GM18867 (cell line): Measurements from ENCODE around the gene STEAP4.
A peak's percentile ranks its signal among the peaks of the same experiment; 100 is the strongest.

Experiments
- ATAC-seq: cut with Tn5 transposase; IDR thresholded peaks from one replicate; pipeline ENCODE4 v1.9.1; 2021; ENCODE audit warnings: mild to moderate bottlenecking, moderate library complexity; ENCODE audit not compliant: unreplicated experiment

STEAP4 gene

GRCh38 chr7:88306590-88307048 is at the start of gene STEAP4:
Gene STEAP4, minus strand, starts transcription at chr7:88306894. Its CDS starts 22,625 bp downstream, at chr7:88284269.
- ATAC-seq, result no peak

DNA sequence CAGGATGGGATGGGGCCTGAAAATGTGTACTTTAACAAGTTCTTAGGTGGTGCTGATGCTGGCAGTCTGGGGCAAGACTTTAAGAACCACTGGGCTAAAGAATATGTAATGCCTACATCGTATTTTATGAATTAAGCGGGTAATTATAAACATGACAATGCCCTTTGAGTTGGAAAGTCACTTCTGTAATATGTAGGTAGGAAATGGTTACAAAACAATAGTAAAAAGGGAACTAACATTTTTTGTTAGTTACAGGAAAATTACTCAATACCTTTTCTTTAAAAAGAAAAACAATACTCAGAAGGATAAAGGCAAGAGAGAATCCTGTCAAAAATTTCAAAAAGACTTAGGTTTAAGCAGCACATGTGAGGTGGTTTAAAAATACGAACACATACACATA is 48.3 kb upstream of the STEAP4 start:
- ATAC-seq, result no peak

GRCh38 chr7:88350118-88350517 is 43.4 kb upstream of the STEAP4 start:
- ATAC-seq, result no peak

GRCh38 chr7:88347517-88347916 is 40.8 kb upstream of the STEAP4 start:
- ATAC-seq, result no peak

DNA sequence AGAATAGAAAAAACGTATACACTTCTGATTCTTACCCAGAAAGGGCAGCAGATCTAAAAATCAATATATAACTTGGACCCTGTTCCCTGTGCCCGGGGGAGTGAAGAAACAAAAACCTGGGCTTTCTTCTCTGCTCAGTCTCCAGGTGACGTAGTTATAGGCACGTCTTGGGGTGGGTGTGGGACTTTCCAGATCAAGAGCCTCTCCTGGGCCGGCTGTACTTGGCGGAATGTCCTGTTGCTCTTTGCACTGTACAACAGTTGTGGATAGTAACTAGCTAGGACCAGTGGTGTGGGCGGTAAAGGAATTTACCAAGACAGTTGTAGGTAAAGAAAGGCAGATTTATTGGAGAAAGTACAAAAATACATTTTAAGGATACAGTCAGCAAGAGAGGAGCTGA is 40.4 kb upstream of the STEAP4 start:
- ATAC-seq, result no peak

DNA sequence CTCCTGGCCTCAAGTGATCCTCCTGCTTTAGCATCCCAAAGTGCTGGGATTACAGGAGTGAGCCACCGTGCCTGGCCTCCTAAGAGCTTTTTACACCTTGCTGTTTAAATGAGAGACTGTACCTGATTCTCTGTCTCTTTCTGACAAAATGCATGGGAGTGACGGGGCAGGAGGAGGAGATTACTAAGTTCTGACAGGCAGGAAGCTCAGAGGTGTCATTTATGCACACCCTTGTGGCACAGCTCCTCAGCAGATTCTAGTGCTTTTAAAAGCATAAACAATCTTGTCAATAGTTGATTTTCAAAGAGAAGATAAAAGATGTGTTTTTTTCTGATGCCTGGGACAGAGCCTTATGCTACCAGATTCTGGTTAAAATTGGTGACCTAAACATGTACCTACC is 39.7 kb upstream of the STEAP4 start:
- peak; percentile 62 for ATAC-seq

- no peak for ATAC-seq
Observed at GRCh38 chr7:88344956-88345832, 38.5 kb upstream of the STEAP4 start.

- ATAC-seq, result no peak
Observed at GRCh38 chr7:88344271-88344670, 37.6 kb upstream of the STEAP4 start.

DNA sequence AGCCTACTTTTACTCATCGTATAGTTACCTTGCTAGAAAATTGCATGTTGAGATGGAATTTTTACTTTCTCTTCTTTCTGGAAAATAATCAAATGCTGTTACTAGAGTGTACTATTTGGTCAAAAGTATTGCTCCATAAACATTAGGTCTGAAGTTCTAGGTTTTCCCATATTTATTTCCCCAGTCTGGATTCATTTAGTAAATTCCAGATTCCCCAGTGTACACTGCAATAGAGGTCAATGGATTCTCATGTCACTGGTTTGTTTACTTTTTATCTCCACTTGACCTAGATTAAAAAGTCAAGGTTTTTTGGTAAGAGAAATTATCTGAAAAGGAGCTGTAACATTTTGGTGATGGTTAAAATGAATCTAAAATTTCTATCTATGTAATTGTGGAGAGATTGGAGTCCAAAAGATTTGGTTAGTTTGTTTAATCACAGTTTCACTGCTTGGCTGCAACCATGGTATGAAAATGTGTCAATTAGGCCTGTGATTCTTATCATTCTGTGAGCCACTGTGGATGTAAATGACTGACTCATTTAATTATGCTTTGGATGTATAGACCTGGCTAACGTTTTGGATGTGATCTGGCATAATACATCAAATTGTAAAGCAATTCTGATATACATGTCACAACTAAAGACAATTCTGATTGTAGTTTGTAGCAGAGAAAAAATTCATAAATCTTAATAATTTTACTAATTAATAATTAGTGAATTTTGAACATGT is 32.7 kb upstream of the STEAP4 start:
- no peak for ATAC-seq

DNA sequence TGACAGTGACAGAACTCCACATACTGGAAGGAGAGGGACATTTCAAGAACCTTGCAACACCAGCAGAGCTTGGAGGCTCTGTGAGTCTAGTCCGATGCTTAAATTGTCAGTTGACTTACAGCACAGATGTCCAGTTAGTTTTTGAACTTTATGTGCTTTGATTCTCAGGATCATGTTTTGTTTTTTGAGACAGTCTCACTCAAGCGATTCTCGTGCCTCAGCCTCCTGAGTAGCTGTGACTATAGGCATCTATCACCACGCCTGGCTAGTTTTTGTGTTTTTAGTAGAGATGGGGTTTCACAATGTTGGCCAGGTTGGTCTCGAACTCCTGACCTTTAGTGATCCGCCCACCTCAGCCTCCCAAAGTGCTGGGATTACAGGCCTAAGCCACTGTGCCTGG is 31.8 kb upstream of the STEAP4 start:
- ATAC-seq, result no peak

DNA sequence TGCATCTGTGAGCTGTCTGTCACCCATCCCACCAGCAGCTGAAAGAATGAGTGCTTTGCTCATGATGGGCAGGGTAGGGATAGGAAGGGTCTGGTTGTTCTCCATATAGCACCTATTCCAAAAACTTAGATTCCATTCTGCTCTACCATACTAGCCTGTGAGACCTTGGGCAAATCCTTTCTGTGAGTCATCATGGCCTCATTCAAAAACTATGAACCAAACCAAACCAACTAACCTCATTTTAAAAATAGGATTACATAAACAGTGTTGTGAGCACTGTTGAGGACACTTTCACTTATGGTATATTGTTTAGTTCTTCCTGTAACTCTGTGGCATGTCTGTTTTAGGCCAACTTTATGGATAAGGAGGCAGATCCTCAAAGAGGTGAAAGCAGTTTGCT is 30.9 kb upstream of the STEAP4 start:
- ATAC-seq, result no peak

- ATAC-seq, result no peak
Observed at GRCh38 chr7:88331322-88331721, 24.6 kb upstream of the STEAP4 start.

GRCh38 chr7:88329532-88330463 is 23.1 kb upstream of the STEAP4 start:
- ATAC-seq, result no peak

GRCh38 chr7:88328787-88329186 is 22.1 kb upstream of the STEAP4 start:
- no peak for ATAC-seq

DNA sequence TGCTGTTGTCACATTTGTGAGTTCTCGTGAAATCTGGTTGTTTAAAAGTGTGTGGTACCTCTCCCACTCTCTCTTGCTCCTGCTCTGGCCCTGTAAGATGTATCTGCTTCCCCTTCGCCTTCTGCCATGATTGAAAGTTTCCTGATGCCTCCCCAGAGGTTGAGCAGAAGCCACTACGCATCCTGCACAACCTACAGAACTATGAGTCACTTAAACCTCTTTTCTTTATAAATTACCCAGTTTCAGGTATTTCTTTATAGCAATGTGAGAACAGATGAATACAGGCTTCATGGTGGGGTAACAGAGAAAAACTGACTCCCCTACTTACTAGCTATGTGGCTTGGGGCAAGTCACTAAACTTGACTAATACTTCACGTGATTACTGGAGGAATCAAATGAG is 18.0 kb upstream of the STEAP4 start:
- no peak for ATAC-seq

DNA sequence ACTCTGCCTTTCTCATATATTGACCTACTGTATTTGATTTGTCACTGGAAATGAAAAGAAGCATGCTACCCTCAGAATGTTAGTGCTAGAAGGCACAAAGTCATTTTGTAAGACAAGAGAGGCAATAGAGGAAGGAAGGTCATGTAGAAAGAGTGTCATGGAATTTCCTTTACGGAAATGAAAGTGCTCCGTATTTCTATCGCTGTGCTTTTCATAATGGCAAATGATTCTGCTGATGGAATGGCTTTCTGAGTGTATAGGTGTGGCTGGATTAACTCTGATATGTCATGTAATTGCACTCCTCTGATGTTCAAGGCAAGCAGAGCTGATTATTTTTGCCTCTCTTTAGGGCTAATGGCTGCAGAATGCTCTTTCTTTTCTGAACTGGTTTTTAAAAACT is 15.5 kb upstream of the STEAP4 start:
- no peak for ATAC-seq

DNA sequence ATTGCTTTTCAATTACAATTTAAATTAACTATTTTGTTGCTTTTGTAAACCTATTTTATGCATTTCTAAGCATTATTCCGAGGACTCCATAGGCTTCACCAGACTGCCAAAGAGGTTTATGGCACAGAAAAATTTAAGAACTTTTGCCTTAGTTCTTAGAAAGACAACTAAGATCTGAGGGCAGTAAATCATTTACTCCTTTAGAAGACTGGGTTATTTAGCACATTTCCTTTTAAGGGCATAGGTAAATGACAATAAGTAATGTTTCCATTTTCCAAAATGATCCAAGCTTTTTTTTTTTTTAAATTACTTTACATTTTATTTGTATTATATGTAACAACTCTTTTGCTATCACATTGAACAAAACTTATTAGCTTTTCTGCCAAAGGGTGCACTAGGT is 15.0 kb upstream of the STEAP4 start:
- ATAC-seq, result no peak

- ATAC-seq, result no peak
Observed at GRCh38 chr7:88318196-88318595, 11.5 kb upstream of the STEAP4 start.

DNA sequence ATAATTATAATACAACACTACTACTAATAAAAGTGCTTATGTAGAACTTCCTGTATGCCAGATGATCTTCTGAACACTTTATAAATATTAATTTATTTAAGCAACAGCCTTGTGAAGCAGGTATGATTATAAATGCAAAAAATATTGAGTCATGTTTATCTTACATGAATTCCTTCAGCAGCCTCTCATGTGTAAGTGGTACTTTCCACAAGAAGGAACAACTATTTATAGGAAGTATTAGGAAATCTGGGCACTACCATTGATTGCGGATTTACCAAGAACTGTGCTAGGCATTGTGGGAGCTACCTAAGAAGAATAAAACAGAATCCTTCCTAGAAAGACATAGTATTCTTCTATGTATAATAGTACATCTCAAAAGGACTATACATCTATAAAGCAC is 10.7 kb upstream of the STEAP4 start:
- no peak for ATAC-seq

DNA sequence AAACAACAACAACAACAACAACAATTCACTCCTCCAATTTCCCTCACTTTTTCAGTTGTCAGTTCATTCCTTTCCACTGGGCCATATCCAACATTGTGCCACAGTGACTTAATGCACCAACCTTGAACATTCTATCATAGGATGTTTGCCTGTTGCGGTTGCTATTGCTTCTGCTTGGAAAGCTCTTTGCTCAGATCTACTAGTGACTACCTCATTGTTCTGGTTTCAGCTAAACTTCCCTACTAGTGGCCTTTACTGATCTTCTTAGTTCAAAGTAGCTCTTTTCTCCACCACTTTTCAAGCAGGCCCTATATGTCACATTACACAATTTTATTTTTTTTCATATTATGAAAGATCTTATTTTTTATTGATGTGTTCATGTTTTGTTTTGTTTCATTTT is 9.8 kb upstream of the STEAP4 start:
- no peak for ATAC-seq

DNA sequence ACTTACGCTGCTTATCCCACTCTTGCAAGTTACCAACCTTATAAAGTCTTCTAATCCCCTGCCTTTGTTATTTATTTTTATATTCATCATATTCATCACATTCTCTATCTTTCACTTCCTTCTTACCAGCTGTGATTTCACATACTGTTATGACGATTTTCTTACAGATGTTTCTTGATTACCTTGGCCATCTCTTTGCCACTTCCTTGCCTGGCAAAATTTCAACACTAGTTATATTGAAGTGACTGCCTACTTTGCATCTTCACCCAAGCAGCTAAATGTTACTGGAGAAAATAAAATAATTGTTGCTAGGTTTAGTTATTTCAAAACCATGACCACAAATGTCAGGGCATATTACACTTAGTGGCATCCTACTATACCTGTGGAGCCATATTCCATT is 8.8 kb upstream of the STEAP4 start:
- no peak for ATAC-seq
